Right cardiac atrium (tissue), 5 donors: ENCODE measurements around the gene ATG12. TPM values are rescaled to one million over a fixed set of nuclear protein-coding genes. Genes with fewer than 3 reads are reported as not detected.

Experiments
- ATAC-seq, 2 donors: fragments of 200-7000 bp; cut with Tn5 transposase; one replicate each; pipeline versions ENCODE4 v1.8.0 to v1.9.1; 2020; ENCODE audit warnings: moderate library complexity in 2 of 2, mild to moderate bottlenecking in 1 of 2
- DNase-seq, 3 donors: peaks; one replicate each; pipeline ENCODE4 v3.0.0-alpha.2; 2020
- H3K27ac ChIP-seq: one replicate; pipeline ENCODE4 v1.5.1; 2013; ENCODE audit warnings: mild to moderate bottlenecking, low read length, control low read depth, moderate library complexity
- H3K27me3 ChIP-seq: one replicate; pipeline ENCODE4 v1.6.1; 2013; ENCODE audit not compliant: control insufficient read depth, insufficient read depth
- H3K4me1 ChIP-seq: one replicate; pipeline ENCODE4 v1.6.1; 2013; ENCODE audit warnings: low read length; ENCODE audit not compliant: control insufficient read depth, insufficient read depth
- H3K4me3 ChIP-seq: one replicate; pipeline ENCODE4 v1.5.1; 2013; ENCODE audit warnings: low read length, control low read depth
- H3K9me3 ChIP-seq: one replicate; pipeline ENCODE4 v1.6.1; 2013; ENCODE audit warnings: low read length; ENCODE audit not compliant: control insufficient read depth
- WGBS: extraction: QIAGEN DNeasy Blood & Tissue Kit; methylation state at CpG from one replicate; pipeline ENCODE4 v1.1.7; 2013; 5-methylcytosine and 5-hydroxymethylcytosine counted together
- intact Hi-C, 4 donors: fragments of 100-400 bp; cut with DNase I; formaldehyde crosslinking; loops; one replicate each; pipeline versions ENCODE4 v1.11.0 to v1.14.0; 2022 to 2023
- polyA plus RNA-seq: library from polyadenylated mRNA; stranded (reverse); fragments of 200-250 nt; gene quantifications from one replicate; pipeline ENCODE4 v1.2.3, GENCODE V29; 2013
- total RNA-seq, 4 donors: library from RNA; stranded (reverse); fragmentation: NEBNext Ultra II Directional; extraction: Animal tissue kit (Norgen Biotek cat#: 25700); gene quantifications; one replicate each; pipeline ENCODE4 v1.2.1, GENCODE V29; 2021
- donor health status: healthy with polysubstance abuse.
- donor health status: DM: no; HTN: yes; CAD: no.
- donor health status: DM: no; HTN: no; CAD: no.
- donor health status: DM: no; HTN: yes; CAD: no; lungs with severe emphysema.
- donor health status: DM: yes; HTN: yes; CAD: no.

ATG12 gene
- total and polyA plus RNA-seq, 5 donors = 22.9 to 31.6 (median 26.2) TPM

GRCh38 chr5:115806986-115807653, 34.2 kb downstream of the ATG12 start:
- no peaks in the 10 kb centered on the region for H3K4me1 ChIP-seq
- intact Hi-C loops = no loop called here
- H3K27ac ChIP-seq = no peak overlapping the region
- no peak overlapping the region for H3K4me3 ChIP-seq
- ATAC-seq (no peak), DNase-seq (no peak)
- WGBS = 70% methylated on average over 2 of the region's 2 CpGs
- H3K27me3 ChIP-seq = no peaks in the 10 kb centered on the region
- no peaks in the 10 kb centered on the region for H3K9me3 ChIP-seq

- peaks cover 1% of the 10 kb centered on the region for H3K4me1 ChIP-seq
- H3K27me3 ChIP-seq = no peaks in the 10 kb centered on the region
- no peaks in the 10 kb centered on the region for H3K9me3 ChIP-seq
- WGBS = 73% methylated on average over 1 of the region's 1 CpG
- intact Hi-C loops = no loop called here
- H3K27ac ChIP-seq = no peak overlapping the region
- H3K4me3 ChIP-seq = no peak overlapping the region
- ATAC-seq (no peak), DNase-seq (no peak)
These were observed 39.4 kb downstream of the ATG12 start for GRCh38 chr5:115801984-115802383.

GRCh38 chr5:115801152-115801551, 40.2 kb downstream of the ATG12 start:
- Histone ChIP-seq H3K27ac (no peak overlapping the region), H3K4me3 (no peak overlapping the region), H3K9me3 (no peaks in the 10 kb centered on the region), H3K27me3 (no peaks in the 10 kb centered on the region), H3K4me1 (peaks cover 1% of the 10 kb centered on the region)
- 92% methylated on average over 2 of the region's 2 CpGs for WGBS
- ATAC-seq = no peak
- no peak for DNase-seq
- intact Hi-C loops = no loop called here

- peaks cover 1% of the 10 kb centered on the region for H3K4me1 ChIP-seq
- intact Hi-C loops = no loop called here
- WGBS = 54% methylated on average over 2 of the region's 2 CpGs
- H3K27ac ChIP-seq = no peak overlapping the region
- no peak overlapping the region for H3K4me3 ChIP-seq
- no peak for DNase-seq
- H3K9me3 ChIP-seq = no peaks in the 10 kb centered on the region
- H3K27me3 ChIP-seq = no peaks in the 10 kb centered on the region
- peak; percentile 34 to 47 for ATAC-seq
These were observed 41.3 kb downstream of the ATG12 start for GRCh38 chr5:115800108-115800507.

- ATAC-seq (peak; percentile 31 to 78), DNase-seq (no peak)
- no peaks in the 10 kb centered on the region for H3K27me3 ChIP-seq
- no peak overlapping the region for H3K27ac ChIP-seq
- intact Hi-C loops = no loop called here
- 55% methylated on average over 2 of the region's 2 CpGs for WGBS
- no peaks in the 10 kb centered on the region for H3K9me3 ChIP-seq
- H3K4me3 ChIP-seq = no peak overlapping the region
- peaks cover 1% of the 10 kb centered on the region for H3K4me1 ChIP-seq
These were observed 43.1 kb downstream of the ATG12 start for GRCh38 chr5:115798252-115798651.

GRCh38 chr5:115796656-115797055, 44.7 kb downstream of the ATG12 start:
- WGBS = 87% methylated on average over 3 of the region's 3 CpGs
- H3K4me3 ChIP-seq = no peak overlapping the region
- no peaks in the 10 kb centered on the region for H3K9me3 ChIP-seq
- intact Hi-C loops = no loop called here
- peaks cover 1% of the 10 kb centered on the region for H3K4me1 ChIP-seq
- no peak overlapping the region for H3K27ac ChIP-seq
- no peaks in the 10 kb centered on the region for H3K27me3 ChIP-seq
- no peak for DNase-seq
- ATAC-seq = no peak

- intact Hi-C loops = no loop called here
- H3K9me3 ChIP-seq = no peaks in the 10 kb centered on the region
- H3K27ac ChIP-seq = no peak overlapping the region
- H3K27me3 ChIP-seq = no peaks in the 10 kb centered on the region
- no peak for DNase-seq
- no peak overlapping the region for H3K4me3 ChIP-seq
- peaks cover 1% of the 10 kb centered on the region for H3K4me1 ChIP-seq
- no peak for ATAC-seq
- 89% methylated on average over 1 of the region's 1 CpG for WGBS
These were observed 45.7 kb downstream of the ATG12 start for GRCh38 chr5:115795700-115796099.

GRCh38 chr5:115788440-115788839, 52.9 kb downstream of the ATG12 start:
- Histone ChIP-seq H3K4me3 (no peak overlapping the region), H3K9me3 (no peaks in the 10 kb centered on the region), H3K27me3 (no peaks in the 10 kb centered on the region), H3K27ac (no peak overlapping the region), H3K4me1 (no peaks in the 10 kb centered on the region)
- WGBS = 100% methylated on average over 1 of the region's 1 CpG
- no peak for ATAC-seq
- DNase-seq = no peak
- intact Hi-C loops = no loop called here

GRCh38 chr5:115787426-115787825, 53.9 kb downstream of the ATG12 start:
- intact Hi-C loops = no loop called here
- WGBS = 40% methylated on average over 1 of the region's 1 CpG
- H3K27me3 ChIP-seq = no peaks in the 10 kb centered on the region
- H3K4me3 ChIP-seq = no peak overlapping the region
- no peaks in the 10 kb centered on the region for H3K4me1 ChIP-seq
- DNase-seq (no peak), ATAC-seq (no peak)
- H3K9me3 ChIP-seq = no peaks in the 10 kb centered on the region
- no peak overlapping the region for H3K27ac ChIP-seq

- Histone ChIP-seq H3K4me1 (no peaks in the 10 kb centered on the region), H3K27me3 (no peaks in the 10 kb centered on the region), H3K4me3 (no peak overlapping the region), H3K9me3 (no peaks in the 10 kb centered on the region), H3K27ac (no peak overlapping the region)
- no peak for DNase-seq
- intact Hi-C loops = no loop called here
- no peak for ATAC-seq
- 28% methylated on average over 6 of the region's 6 CpGs for WGBS
These were observed 55.8 kb downstream of the ATG12 start for GRCh38 chr5:115785381-115786065.

- DNase-seq (no peak), ATAC-seq (peak; percentile 48 to 67)
- Histone ChIP-seq H3K27ac (no peak overlapping the region), H3K9me3 (no peaks in the 10 kb centered on the region), H3K4me1 (peaks cover 1% of the 10 kb centered on the region), H3K4me3 (no peak overlapping the region), H3K27me3 (no peaks in the 10 kb centered on the region)
- 37% methylated on average over 1 of the region's 1 CpG for WGBS
- intact Hi-C loops = no loop called here
These were observed 62.9 kb downstream of the ATG12 start for GRCh38 chr5:115778417-115778816.
